ENCODE measurements around the gene DAND5. TPM values are rescaled to one million over a fixed set of nuclear protein-coding genes. Genes with fewer than 3 reads are reported as not detected.
A peak's percentile ranks its signal among the peaks of the same experiment; 100 is the strongest.

Gene DAND5
- total and polyA plus RNA-seq, 2 of the 13 experiments (the other 11 are each of a cell fraction or from before 2014, with no cell fraction given), result 0.04 TPM; not detected in 1

GRCh38 chr19:12945479-12946091 is 23.8 kb upstream of the DAND5 start, which contains the start of gene RAD23A (continued):
- TF ChIP-seq ZNF660 (CRISPR knock-in tag; IDR thresholded peaks at IDR 0.05; ENCODE audit: borderline replicate concordance, low read depth) (no peak), ZFP90 (CRISPR knock-in tag; IDR thresholded peaks at IDR 0.05; ENCODE audit: borderline replicate concordance) (peak; percentile 55; the same call in 1 of the 2 replicates), ZBTB34 (CRISPR knock-in tag; IDR thresholded peaks at IDR 0.05) (no peak), SNAPC5 (CRISPR knock-in tag; IDR thresholded peaks at IDR 0.05; ENCODE audit: borderline replicate concordance) (no peak), KLF12 (CRISPR knock-in tag; IDR thresholded peaks at IDR 0.05; ENCODE audit: borderline replicate concordance) (peak; percentile 80), SP2 (CRISPR knock-in tag; IDR thresholded peaks at IDR 0.05) (peak; percentile 72), ZNF816 (CRISPR knock-in tag; IDR thresholded peaks at IDR 0.05; ENCODE audit: borderline replicate concordance) (0 out of 2 replicates have a peak, but pooled peaks have one; percentile 60), SRF (IDR thresholded peaks at IDR 0.05; ENCODE audit: low read depth, low read length) (no peak), MTA3 (CRISPR knock-in tag; IDR thresholded peaks at IDR 0.05) (no peak), GLI4 (CRISPR knock-in tag; IDR thresholded peaks at IDR 0.05; ENCODE audit: borderline replicate concordance) (0 out of 2 replicates have a peak, but pooled peaks have one; percentile 55), ZNF562 (CRISPR knock-in tag; IDR thresholded peaks at IDR 0.05; ENCODE audit: borderline replicate concordance) (no peak), ZNF724P (CRISPR knock-in tag; IDR thresholded peaks at IDR 0.05; ENCODE audit: borderline replicate concordance) (0 out of 2 replicates have a peak, but pooled peaks have one; percentile 63), ZNF530 (CRISPR knock-in tag; IDR thresholded peaks at IDR 0.05; ENCODE audit: low read depth) (no peak), SMC3 (IDR thresholded peaks at IDR 0.05; ENCODE audit: low read length) (no peak), SMAD9 (CRISPR knock-in tag; IDR thresholded peaks at IDR 0.05) (no peak), MTERF4 (CRISPR knock-in tag; IDR thresholded peaks at IDR 0.05) (no peak), ZNF333 (CRISPR knock-in tag; IDR thresholded peaks at IDR 0.05; ENCODE audit: borderline replicate concordance) (no peak), SMYD3 (CRISPR knock-in tag; IDR thresholded peaks at IDR 0.05) (no peak), ZNF879 (CRISPR knock-in tag; IDR thresholded peaks at IDR 0.05) (peak; percentile 38; the same call in 1 of the 2 replicates)
- TF ChIP-seq, protein P1, sequence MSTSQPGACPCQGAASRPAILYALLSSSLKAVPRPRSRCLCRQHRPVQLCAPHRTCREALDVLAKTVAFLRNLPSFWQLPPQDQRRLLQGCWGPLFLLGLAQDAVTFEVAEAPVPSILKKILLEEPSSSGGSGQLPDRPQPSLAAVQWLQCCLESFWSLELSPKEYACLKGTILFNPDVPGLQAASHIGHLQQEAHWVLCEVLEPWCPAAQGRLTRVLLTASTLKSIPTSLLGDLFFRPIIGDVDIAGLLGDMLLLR (CRISPR knock-in tag; IDR thresholded peaks at IDR 0.05), result peak; percentile 55; the same call in 1 of the 2 replicates
- TF ChIP-seq, protein P2, sequence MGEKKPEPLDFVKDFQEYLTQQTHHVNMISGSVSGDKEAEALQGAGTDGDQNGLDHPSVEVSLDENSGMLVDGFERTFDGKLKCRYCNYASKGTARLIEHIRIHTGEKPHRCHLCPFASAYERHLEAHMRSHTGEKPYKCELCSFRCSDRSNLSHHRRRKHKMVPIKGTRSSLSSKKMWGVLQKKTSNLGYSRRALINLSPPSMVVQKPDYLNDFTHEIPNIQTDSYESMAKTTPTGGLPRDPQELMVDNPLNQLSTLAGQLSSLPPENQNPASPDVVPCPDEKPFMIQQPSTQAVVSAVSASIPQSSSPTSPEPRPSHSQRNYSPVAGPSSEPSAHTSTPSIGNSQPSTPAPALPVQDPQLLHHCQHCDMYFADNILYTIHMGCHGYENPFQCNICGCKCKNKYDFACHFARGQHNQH (CRISPR knock-in tag; IDR thresholded peaks at IDR 0.05), result peak; percentile 85
- TF ChIP-seq, protein P3, sequence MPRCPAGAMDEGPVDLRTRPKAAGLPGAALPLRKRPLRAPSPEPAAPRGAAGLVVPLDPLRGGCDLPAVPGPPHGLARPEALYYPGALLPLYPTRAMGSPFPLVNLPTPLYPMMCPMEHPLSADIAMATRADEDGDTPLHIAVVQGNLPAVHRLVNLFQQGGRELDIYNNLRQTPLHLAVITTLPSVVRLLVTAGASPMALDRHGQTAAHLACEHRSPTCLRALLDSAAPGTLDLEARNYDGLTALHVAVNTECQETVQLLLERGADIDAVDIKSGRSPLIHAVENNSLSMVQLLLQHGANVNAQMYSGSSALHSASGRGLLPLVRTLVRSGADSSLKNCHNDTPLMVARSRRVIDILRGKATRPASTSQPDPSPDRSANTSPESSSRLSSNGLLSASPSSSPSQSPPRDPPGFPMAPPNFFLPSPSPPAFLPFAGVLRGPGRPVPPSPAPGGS (CRISPR knock-in tag; IDR thresholded peaks at IDR 0.05), result no peak
- TF ChIP-seq, protein P4, sequence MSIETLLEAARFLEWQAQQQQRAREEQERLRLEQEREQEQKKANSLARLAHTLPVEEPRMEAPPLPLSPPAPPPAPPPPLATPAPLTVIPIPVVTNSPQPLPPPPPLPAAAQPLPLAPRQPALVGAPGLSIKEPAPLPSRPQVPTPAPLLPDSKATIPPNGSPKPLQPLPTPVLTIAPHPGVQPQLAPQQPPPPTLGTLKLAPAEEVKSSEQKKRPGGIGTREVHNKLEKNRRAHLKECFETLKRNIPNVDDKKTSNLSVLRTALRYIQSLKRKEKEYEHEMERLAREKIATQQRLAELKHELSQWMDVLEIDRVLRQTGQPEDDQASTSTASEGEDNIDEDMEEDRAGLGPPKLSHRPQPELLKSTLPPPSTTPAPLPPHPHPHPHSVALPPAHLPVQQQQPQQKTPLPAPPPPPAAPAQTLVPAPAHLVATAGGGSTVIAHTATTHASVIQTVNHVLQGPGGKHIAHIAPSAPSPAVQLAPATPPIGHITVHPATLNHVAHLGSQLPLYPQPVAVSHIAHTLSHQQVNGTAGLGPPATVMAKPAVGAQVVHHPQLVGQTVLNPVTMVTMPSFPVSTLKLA (IDR thresholded peaks at IDR 0.05), result peak; percentile 96

Measured in HepG2 (cell line).